SU-DHL-6 (cell line): ENCODE data around the gene CUL1.

ENCODE experiments used
- H2AFZ ChIP-seq: fragments of 200-600 bp; sonication (generic); 2 replicates; pipeline ENCODE4 v1.6.1; 2014; ENCODE audit warnings: low read depth, mild to moderate bottlenecking, moderate library complexity, mixed read lengths, antibody characterized with exemption, low read length; ENCODE audit not compliant: severe bottlenecking
- H3F3A ChIP-seq: fragments of 200-600 bp; shearing (Covaris generic); 2 replicates; pipeline ENCODE4 v1.6.0; 2016; ENCODE audit warnings: antibody characterized with exemption, mild to moderate bottlenecking; ENCODE audit not compliant: insufficient read depth
- H3K27ac ChIP-seq: fragments of 200-600 bp; sonication (generic); 2 replicates; pipeline ENCODE4 v1.5.1; 2016; ENCODE audit warnings: low read depth, mild to moderate bottlenecking, low read length, moderate library complexity, mixed read lengths
- H3K27me3 ChIP-seq: fragments of 200-600 bp; sonication (generic), shearing (Covaris generic); 2 replicates; pipeline ENCODE4 v1.6.0; 2014; ENCODE audit warnings: mild to moderate bottlenecking, low read length
- H3K36me3 ChIP-seq: fragments of 200-600 bp; sonication (generic); 2 replicates; pipeline ENCODE4 v1.6.1; 2014; ENCODE audit warnings: mild to moderate bottlenecking, low read length, mixed read lengths
- H3K4me2 ChIP-seq: fragments of 300-600, 200-600 bp; shearing (Covaris generic), sonication (generic); 2 replicates; pipeline ENCODE4 v1.6.0; 2014; ENCODE audit warnings: low read length, low read depth, mild to moderate bottlenecking; ENCODE audit not compliant: poor library complexity, severe bottlenecking
- H3K4me3 ChIP-seq: fragments of 200-600 bp; sonication (generic); 2 replicates; pipeline ENCODE4 v1.5.1; 2014; ENCODE audit warnings: antibody characterized with exemption, low read length, mild to moderate bottlenecking, mixed read lengths; ENCODE audit not compliant: insufficient read depth, poor library complexity, severe bottlenecking
- H3K79me2 ChIP-seq: fragments of 200-600 bp; sonication (generic); 2 replicates; pipeline ENCODE4 v1.6.1; 2014; ENCODE audit warnings: mild to moderate bottlenecking, low read length, moderate library complexity; ENCODE audit not compliant: insufficient read depth
- H3K9ac ChIP-seq: fragments of 200-600 bp; sonication (generic); 2 replicates; pipeline ENCODE4 v1.7.0; 2014; ENCODE audit warnings: mild to moderate bottlenecking, low read length
- H3K9me2 ChIP-seq: fragments of 200-600 bp; sonication (generic); replicated peaks from 2 replicates; pipeline ENCODE4 v1.6.1; 2014; ENCODE audit warnings: low read length; ENCODE audit not compliant: insufficient read depth
- H3K9me3 ChIP-seq: fragments of 200-600 bp; sonication (generic); 2 replicates; pipeline ENCODE4 v1.6.1; 2014; ENCODE audit warnings: low read length, mixed read lengths; ENCODE audit not compliant: insufficient read depth
- H4K20me1 ChIP-seq: fragments of 200-600 bp; sonication (generic); 2 replicates; pipeline ENCODE4 v1.6.1; 2014; ENCODE audit warnings: low read depth, mild to moderate bottlenecking, antibody characterized with exemption, low read length, moderate library complexity, mixed read lengths
- EZH2phosphoT487 ChIP-seq: fragments of 200-600 bp; sonication (generic), shearing (Covaris generic); conservative IDR thresholded peaks from 2 replicates; pipeline ENCODE4 v1.6.1; 2018; ENCODE audit warnings: mild to moderate bottlenecking, antibody characterized with exemption, low read length, moderate library complexity, mixed read lengths
- TF ChIP-seq, protein P1 (sequence below): fragments of 200-600 bp; sonication (generic); IDR thresholded peaks from one replicate; pipeline ENCODE4 v1.5.1; 2017; ENCODE audit warnings: antibody characterized with exemption, mild to moderate bottlenecking, low read length, moderate library complexity; ENCODE audit not compliant: insufficient read depth, poor library complexity, severe bottlenecking

Gene CUL1

DNA sequence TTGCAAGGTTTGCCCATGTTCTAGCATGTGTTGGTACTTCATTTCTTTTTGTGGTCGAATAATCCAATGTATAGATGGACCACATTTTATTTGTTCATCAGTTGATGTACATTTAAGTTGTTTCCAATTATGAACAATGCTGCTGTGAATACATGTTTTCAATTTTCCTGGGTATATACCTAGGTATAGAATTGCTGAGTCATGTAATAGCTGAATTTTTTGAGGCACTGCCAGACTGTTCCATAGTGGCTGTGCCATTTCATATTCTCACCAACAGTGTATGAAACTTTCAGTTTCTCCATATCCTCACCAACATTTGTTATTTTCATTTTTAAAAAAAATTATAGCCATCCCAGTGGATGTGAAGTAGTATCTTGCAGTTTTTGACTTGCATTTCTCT, 94.9 kb downstream of the CUL1 start:
- TF ChIP-seq EZH2phosphoT487 = no peak
- TF ChIP-seq, protein P1, sequence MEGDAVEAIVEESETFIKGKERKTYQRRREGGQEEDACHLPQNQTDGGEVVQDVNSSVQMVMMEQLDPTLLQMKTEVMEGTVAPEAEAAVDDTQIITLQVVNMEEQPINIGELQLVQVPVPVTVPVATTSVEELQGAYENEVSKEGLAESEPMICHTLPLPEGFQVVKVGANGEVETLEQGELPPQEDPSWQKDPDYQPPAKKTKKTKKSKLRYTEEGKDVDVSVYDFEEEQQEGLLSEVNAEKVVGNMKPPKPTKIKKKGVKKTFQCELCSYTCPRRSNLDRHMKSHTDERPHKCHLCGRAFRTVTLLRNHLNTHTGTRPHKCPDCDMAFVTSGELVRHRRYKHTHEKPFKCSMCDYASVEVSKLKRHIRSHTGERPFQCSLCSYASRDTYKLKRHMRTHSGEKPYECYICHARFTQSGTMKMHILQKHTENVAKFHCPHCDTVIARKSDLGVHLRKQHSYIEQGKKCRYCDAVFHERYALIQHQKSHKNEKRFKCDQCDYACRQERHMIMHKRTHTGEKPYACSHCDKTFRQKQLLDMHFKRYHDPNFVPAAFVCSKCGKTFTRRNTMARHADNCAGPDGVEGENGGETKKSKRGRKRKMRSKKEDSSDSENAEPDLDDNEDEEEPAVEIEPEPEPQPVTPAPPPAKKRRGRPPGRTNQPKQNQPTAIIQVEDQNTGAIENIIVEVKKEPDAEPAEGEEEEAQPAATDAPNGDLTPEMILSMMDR = no peak

DNA sequence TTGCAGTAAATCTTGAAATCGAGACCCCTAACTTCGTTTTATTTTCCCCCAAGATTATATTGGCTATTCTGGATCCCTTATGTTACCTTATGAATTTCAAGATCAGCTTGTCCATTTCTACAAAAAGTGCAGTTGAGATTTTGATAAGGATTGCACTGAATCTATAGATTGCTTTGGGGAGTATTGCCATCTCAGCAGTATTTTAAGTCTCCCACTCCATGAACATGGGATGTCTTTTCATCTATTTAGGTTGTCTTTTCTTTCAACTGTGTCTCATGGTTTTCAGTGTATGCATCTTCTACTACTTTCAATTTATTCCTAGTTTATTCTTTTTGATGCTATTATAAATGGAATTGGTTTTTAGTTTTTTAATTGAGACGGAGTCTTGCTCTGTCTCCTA, 95.8 kb downstream of the CUL1 start:
- no peak overlapping the region for H3K4me2 ChIP-seq
- no peak overlapping the region for H3K9ac ChIP-seq
- no peaks in the 10 kb centered on the region for H3K27me3 ChIP-seq
- no peak overlapping the region for H3K4me3 ChIP-seq
- H3F3A ChIP-seq = no peaks in the 10 kb centered on the region
- no peak overlapping the region for H2AFZ ChIP-seq
- H3K79me2 ChIP-seq = no peaks in the 10 kb centered on the region
- TF ChIP-seq, protein P1 = no peak
- TF ChIP-seq EZH2phosphoT487 = no peak
- H3K9me3 ChIP-seq = no peaks in the 10 kb centered on the region
- no peaks in the 10 kb centered on the region for H3K9me2 ChIP-seq
- peaks cover 47% of the 10 kb centered on the region; the same call in 1 of the 2 replicates for H3K36me3 ChIP-seq
- no peaks in the 10 kb centered on the region for H4K20me1 ChIP-seq
- H3K27ac ChIP-seq = no peak overlapping the region

More for the DNA sequence above, 94.9 kb downstream of the CUL1 start:
- no peaks in the 10 kb centered on the region for H3F3A ChIP-seq
- peaks cover 52% of the 10 kb centered on the region; the same call in 1 of the 2 replicates for H3K36me3 ChIP-seq
- no peak overlapping the region for H3K4me3 ChIP-seq
- no peak overlapping the region for H2AFZ ChIP-seq
- H3K4me2 ChIP-seq = no peak overlapping the region
- H4K20me1 ChIP-seq = no peaks in the 10 kb centered on the region
- no peaks in the 10 kb centered on the region for H3K79me2 ChIP-seq
- H3K9me2 ChIP-seq = no peaks in the 10 kb centered on the region
- H3K9ac ChIP-seq = no peak overlapping the region
- H3K27me3 ChIP-seq = no peaks in the 10 kb centered on the region
- H3K9me3 ChIP-seq = no peaks in the 10 kb centered on the region
- H3K27ac ChIP-seq = no peak overlapping the region

- TF ChIP-seq EZH2phosphoT487 = no peak
- TF ChIP-seq, protein P1 = no peak
- Histone ChIP-seq H3K27me3 (no peaks in the 10 kb centered on the region), H2AFZ (no peak overlapping the region), H4K20me1 (no peaks in the 10 kb centered on the region), H3K9me3 (no peaks in the 10 kb centered on the region), H3K79me2 (no peaks in the 10 kb centered on the region), H3K9ac (no peak overlapping the region), H3K4me2 (no peak overlapping the region), H3F3A (no peaks in the 10 kb centered on the region; the same call in 1 of the 2 replicates), H3K36me3 (peaks cover 38% of the 10 kb centered on the region; the same call in 1 of the 2 replicates), H3K27ac (no peak overlapping the region), H3K9me2 (no peaks in the 10 kb centered on the region), H3K4me3 (no peak overlapping the region)
These were observed 98.1 kb downstream of the CUL1 start for GRCh38 chr7:148796841-148797240.
